NCI-H2081 treated with DMSO at 0.1 percent for 48 hours (cell line): Measurements from ENCODE around the gene MMP14.

Experiments used
- DNase-seq: peaks from one replicate; lab custom pipeline; 2025; lab: John Stamatoyannopoulos, UW

The MMP14 gene

GRCh38 chr14:22861651-22862050 is 25.3 kb downstream of the MMP14 start:
- DNase-seq, result no peak

GRCh38 chr14:22864979-22865378 is 28.6 kb downstream of the MMP14 start:
- DNase-seq, result no peak

DNA sequence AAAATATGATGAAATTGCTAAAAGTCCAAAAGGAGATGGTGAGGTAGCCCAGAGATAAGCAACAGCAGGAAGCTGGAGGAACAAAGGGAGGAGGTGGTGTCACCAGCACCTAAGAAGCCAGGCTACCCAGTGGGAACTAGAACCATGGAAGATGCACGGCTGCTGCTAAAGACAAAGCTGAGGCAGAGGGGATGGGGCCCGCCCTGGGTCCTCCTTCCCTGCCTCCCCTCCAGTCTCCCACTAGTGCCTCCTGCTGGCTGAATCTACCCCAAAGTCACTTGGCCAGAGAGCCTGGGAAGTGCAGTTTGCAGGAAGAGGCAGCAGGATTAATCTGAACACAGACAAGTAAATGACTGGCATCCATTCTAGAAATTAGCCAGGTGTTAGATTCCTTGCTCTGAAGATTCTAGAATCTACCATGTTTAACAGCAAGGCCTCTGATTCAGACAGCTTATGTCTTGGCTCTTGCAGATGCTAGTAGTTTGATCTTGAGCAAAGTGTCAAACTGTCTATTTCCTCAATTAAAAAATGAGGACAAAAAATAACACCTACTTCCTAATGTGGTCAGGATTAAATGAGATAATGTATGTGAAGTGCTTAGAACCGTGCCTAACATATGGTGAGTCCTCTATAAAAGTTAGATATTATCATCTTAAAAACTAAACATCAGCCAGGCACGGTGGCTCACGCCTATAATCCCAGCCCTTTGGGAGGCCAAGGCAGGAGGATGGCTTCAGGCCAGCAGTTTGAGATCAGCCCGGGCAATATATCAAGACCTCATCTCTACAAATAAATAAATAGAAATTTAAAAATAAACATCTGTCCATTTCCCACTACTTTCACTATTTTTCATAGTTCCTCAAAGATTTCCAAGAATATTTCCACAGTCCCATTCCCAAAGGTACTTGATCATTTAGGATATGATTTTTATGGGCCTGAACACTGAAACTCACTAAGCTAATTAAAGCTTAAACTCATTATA is 29.3 kb downstream of the MMP14 start:
- no peak for DNase-seq

GRCh38 chr14:22866874-22867273 is 30.5 kb downstream of the MMP14 start:
- no peak for DNase-seq

- no peak for DNase-seq
These were observed 34.4 kb downstream of the MMP14 start for GRCh38 chr14:22870811-22871223.

DNA sequence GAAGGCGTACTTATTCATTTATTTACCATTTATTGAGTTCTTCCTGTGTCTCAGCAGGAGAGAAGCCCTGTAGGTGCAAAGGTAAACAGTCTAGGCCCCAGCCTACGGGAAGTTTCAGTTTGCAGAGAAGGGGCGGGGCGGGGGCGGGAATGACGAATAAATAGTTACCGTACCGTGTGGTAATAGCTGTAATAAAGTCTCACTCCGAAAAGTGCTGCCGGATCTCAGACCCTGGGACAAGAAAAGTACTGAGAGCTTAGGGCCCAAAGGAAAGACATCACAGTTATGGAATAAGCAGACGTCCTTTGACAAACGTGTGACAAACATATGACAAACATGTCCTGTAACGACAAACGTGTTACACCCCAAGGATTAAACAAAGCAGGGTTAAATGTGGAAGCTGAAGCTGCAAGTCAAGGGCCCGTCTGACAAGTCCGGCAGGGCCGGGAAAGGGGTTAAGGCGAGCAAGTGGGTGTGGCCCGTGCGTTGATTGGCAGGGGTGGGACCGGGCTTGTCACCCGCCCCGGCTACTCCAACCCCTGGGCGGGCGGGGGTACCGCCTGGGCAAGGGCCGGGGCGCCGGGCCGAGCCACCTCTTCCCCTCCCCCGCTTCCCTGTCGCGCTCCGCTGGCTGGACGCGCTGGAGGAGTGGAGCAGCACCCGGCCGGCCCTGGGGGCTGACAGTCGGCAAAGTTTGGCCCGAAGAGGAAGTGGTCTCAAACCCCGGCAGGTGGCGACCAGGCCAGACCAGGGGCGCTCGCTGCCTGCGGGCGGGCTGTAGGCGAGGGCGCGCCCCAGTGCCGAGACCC is 35.0 kb downstream of the MMP14 start, which contains the start of gene LRP10:
TSS of gene LRP10 (plus strand) at position 517 of the 809 bp plus-strand sequence. CDS start 564 bp downstream, outside the sequence.
- DNase-seq, result no peak

GRCh38 chr14:22872033-22872832 is 35.8 kb downstream of the MMP14 start:
- DNase-seq, result no peak

GRCh38 chr14:22872833-22873520 is 36.6 kb downstream of the MMP14 start:
- DNase-seq, result no peak

DNA sequence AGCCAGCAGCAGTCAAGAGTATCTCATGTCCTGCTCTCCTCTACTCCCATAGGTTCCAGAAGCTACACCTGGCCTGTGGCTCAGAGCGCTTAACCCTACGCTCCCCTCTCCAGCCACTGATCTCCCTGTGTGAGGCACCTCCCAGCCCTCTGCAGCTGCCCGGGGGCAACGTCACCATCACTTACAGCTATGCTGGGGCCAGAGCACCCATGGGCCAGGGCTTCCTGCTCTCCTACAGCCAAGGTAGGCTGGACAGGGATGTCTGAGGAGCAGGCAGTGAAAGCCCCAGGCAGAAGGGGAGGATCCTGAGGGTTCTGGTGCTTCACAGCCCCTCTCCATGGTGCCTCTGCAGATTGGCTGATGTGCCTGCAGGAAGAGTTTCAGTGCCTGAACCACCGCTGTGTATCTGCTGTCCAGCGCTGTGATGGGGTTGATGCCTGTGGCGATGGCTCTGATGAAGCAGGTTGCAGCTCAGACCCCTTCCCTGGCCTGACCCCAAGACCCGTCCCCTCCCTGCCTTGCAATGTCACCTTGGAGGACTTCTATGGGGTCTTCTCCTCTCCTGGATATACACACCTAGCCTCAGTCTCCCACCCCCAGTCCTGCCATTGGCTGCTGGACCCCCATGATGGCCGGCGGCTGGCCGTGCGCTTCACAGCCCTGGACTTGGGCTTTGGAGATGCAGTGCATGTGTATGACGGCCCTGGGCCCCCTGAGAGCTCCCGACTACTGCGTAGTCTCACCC is 38.8 kb downstream of the MMP14 start:
- DNase-seq, result no peak

DNA sequence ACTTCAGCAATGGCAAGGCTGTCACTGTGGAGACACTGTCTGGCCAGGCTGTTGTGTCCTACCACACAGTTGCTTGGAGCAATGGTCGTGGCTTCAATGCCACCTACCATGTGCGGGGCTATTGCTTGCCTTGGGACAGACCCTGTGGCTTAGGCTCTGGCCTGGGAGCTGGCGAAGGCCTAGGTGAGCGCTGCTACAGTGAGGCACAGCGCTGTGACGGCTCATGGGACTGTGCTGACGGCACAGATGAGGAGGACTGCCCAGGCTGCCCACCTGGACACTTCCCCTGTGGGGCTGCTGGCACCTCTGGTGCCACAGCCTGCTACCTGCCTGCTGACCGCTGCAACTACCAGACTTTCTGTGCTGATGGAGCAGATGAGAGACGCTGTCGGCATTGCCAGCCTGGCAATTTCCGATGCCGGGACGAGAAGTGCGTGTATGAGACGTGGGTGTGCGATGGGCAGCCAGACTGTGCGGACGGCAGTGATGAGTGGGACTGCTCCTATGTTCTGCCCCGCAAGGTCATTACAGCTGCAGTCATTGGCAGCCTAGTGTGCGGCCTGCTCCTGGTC is 39.4 kb downstream of the MMP14 start:
- DNase-seq, result no peak

DNA sequence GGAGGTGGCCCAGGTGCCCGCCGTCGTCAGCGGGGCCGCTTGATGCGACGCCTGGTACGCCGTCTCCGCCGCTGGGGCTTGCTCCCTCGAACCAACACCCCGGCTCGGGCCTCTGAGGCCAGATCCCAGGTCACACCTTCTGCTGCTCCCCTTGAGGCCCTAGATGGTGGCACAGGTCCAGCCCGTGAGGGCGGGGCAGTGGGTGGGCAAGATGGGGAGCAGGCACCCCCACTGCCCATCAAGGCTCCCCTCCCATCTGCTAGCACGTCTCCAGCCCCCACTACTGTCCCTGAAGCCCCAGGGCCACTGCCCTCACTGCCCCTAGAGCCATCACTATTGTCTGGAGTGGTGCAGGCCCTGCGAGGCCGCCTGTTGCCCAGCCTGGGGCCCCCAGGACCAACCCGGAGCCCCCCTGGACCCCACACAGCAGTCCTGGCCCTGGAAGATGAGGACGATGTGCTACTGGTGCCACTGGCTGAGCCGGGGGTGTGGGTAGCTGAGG is 40.7 kb downstream of the MMP14 start:
- DNase-seq, result no peak

DNA sequence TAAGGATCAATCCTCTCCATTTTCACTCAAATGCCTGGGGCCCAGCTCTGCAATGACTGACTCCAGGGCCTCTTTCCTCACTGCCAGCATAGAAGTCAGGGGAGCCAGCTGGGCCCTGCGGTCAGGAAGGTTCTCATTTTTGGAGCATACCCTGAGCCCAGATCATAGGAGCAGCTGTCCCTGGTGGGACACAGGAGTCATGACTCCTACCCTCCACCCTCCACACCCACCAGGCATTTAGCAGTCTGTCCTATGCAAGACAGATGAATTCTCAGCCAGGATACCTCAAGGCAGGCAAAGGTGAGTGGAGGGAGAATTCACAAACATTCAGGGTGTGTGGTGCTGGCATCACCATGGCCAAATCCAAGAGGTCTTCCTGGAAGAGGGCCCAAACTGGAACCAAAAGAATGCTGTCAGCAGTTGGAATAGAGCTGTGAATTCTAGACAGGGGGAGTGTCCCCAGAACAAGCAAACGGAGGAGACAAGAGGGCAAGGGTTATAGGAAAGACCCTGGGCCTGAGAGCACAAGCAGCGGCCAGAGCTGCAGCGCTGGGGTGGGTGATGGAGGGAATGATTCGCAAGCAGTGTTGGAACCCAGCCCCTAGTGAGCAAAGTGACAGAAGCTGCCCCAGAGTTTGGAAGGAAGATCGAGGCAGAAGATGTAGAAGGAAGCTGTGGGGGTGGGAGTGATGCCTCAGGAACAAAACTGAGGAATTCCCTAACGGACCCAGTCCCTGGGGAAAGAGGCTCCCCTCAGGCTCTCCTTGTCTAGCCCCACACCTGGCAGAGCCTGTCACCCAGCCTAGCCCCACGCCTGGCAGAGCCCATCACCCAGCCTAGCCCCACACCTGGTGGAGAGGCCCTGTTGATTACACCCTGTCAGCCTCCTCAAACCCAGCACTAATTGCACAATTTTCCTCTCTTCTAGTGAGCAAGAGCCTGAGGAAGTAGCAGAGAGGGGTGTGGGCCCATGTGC is 42.2 kb downstream of the MMP14 start:
- no peak for DNase-seq

DNA sequence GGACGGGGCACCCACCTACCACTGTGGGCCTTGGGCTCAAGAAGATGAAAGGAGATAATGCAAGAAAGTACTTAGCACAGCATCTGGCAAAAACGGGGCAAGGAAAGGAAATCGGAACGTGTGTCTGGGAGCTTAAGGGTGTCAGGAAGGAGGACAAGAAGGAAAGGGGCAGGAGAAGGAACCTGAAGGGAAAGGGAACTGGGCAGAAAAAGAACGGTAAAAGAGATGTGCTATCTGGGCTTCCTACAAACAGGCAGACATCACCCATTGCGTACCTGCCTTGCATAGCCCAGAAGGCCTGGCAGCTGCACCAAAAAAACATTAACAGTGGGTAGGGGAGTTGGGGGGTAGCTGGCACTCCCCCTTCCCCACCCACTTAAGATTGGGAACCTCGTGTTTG is 45.7 kb downstream of the MMP14 start:
- DNase-seq, result no peak

- DNase-seq, result no peak
These were observed 46.3 kb downstream of the MMP14 start for GRCh38 chr14:22882529-22883172.

DNA sequence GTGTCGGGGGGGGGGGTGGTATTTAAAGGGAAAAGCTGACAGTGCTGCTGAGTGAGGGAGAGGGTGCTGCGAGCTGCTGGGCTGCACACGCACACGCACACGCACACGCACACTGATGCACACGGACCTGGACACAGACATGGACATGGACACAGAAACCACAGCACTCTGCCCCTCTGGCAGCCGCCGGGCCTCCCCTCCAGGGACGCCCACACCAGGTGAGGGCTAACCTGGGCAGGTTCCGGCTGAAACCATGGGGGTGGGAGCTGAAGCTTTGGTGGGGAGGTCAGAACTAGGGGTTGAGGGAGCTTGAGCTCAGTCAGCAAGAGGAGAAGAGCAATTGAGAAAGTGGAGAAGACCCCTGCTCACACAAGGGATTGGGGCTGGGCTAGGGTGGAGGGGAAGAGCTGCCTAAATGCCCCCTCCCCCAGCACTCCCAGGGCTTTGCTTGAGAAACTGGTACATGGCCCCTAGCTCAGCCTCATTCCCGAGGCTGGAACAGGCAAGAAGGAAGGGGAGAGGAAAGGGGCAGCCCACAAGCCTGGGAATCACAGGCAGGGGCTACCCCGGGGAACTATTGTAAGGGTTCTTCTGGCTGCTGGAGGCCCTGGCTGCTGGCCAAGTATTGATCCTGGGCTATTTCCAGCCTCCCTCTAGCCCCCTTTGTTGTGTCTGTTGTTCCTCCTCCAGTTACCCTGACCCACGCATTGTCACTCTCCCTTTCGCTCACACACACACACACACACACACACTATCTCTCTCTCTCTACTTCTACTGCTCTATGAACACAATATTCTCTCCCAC is 47.0 kb downstream of the MMP14 start, which contains the start of gene REM2:
TSS of gene REM2 (plus strand) at position 50 of the 804 bp plus-strand sequence. CDS start at position 116, 66 bp downstream.
- DNase-seq, result no peak

- no peak for DNase-seq
These were observed 47.8 kb downstream of the MMP14 start for GRCh38 chr14:22884076-22884737.
